Lower leg skin (tissue), 4 donors: Measurements from ENCODE around the gene CLASP2. TPM values are rescaled to one million over a fixed set of nuclear protein-coding genes. Genes with fewer than 3 reads are reported as not detected.

Experiments used
- DNase-seq, 2 donors: peaks; one replicate each; pipeline ENCODE4 v3.0.0-alpha.2; 2019; ENCODE audit warnings: low spot score in 2 of 2
- H3K4me3 ChIP-seq: fragments of 200-600 bp; sonication (generic); 2 replicates; pipeline ENCODE4 v1.5.1; 2017; ENCODE audit warnings: mild to moderate bottlenecking, low read depth; ENCODE audit not compliant: poor library complexity, severe bottlenecking
- POLR2A ChIP-seq, 2 donors: fragments of 450-650 bp; IDR thresholded peaks; one replicate each; pipeline ENCODE4 v1.6.1; 2016 to 2017; ENCODE audit warnings: antibody characterized with exemption in 2 of 2, mild to moderate bottlenecking in 1 of 2, moderate library complexity in 1 of 2
- WGBS, 2 donors: methylation state at CpG; one replicate each; pipeline ENCODE4 v1.1.5; 2018; 5-methylcytosine and 5-hydroxymethylcytosine counted together
- intact Hi-C: fragments of 100-400 bp; cut with DNase I; formaldehyde crosslinking; loops from one replicate; pipeline ENCODE4 v1.15.0; 2023; ENCODE audit warnings: low total_unique reads
- total RNA-seq, 4 donors: library from RNA; depleted of rRNA; stranded (reverse); fragments of >200 nt; gene quantifications; one replicate each; pipeline ENCODE4 v1.1.0, GENCODE V29; 2016
- TF ChIP-seq, protein P1 (sequence below), 3 donors: fragments of 450-650 bp; IDR thresholded peaks; one replicate each; pipeline ENCODE4 v1.5.1; 2016; ENCODE audit warnings: antibody characterized with exemption in 3 of 3, mild to moderate bottlenecking in 3 of 3, moderate library complexity in 2 of 3

Gene CLASP2
- total RNA-seq, 4 donors from 2014 or later: 27.2 to 76.8 (median 49.8) TPM

DNA sequence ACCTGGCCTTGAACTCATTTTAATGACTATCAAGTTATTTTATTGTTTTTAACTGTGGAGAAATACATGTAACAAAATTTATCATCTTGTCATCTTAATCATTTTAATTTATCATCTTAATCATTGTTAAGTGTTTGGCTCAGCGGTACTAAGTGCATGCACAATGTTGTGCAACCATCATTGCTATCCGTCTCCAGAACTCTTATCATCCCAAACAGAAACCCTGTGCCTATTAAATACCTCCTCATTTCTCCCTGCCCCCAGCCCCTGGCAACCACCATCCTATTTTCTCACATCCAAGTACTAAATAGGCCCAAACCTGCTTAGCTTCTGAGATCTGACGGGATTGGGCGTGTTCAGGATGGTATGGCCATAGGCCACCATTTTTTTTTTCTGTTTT, 226.3 kb downstream of the CLASP2 start:
- TF ChIP-seq POLR2A (IDR thresholded peaks at IDR 0.05): no peak
- TF ChIP-seq, protein P1, sequence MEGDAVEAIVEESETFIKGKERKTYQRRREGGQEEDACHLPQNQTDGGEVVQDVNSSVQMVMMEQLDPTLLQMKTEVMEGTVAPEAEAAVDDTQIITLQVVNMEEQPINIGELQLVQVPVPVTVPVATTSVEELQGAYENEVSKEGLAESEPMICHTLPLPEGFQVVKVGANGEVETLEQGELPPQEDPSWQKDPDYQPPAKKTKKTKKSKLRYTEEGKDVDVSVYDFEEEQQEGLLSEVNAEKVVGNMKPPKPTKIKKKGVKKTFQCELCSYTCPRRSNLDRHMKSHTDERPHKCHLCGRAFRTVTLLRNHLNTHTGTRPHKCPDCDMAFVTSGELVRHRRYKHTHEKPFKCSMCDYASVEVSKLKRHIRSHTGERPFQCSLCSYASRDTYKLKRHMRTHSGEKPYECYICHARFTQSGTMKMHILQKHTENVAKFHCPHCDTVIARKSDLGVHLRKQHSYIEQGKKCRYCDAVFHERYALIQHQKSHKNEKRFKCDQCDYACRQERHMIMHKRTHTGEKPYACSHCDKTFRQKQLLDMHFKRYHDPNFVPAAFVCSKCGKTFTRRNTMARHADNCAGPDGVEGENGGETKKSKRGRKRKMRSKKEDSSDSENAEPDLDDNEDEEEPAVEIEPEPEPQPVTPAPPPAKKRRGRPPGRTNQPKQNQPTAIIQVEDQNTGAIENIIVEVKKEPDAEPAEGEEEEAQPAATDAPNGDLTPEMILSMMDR (IDR thresholded peaks at IDR 0.05): no peak
- intact Hi-C loops: no loop called here
- 58 to 64% methylated on average over 4 of the region's 4 CpGs for whole genome bisulfite sequencing, 2 donors

DNA sequence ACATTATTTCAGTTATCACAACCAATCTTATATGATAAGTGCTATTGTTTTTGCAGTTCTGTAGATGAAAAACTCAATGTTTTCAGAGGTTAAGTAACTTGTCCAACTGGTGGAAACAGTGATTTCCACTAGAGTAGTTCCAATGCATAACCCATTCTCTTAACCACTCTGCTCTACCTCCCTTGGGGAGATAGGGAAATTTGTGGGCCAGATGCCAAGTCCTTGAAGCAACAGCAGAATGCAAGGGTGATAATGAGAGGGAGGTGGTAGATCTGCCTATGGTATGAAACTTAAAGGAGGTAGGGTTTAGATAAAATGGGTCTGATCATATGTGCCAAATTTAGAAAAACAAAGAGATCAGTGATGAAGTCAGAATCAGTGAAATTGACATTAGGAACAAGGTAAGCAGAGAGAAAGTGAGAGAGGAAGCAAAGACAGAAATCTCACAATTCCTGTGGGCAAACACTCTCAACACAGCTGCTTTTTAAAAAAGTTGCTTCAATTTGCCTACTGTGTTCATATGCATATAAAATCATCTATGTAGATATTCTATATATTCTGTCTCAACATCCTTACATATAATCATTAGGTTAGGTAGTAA, 227.3 kb downstream of the CLASP2 start:
- no peak for DNase-seq
- intact Hi-C loops: no loop called here
- H3K4me3 ChIP-seq: no peak overlapping the region
- TF ChIP-seq POLR2A (IDR thresholded peaks at IDR 0.05): no peak
- TF ChIP-seq, protein P1 (IDR thresholded peaks at IDR 0.05): no peak

More for the DNA sequence above, 226.3 kb downstream of the CLASP2 start:
- H3K4me3 ChIP-seq: no peak overlapping the region
- no peak for DNase-seq

DNA sequence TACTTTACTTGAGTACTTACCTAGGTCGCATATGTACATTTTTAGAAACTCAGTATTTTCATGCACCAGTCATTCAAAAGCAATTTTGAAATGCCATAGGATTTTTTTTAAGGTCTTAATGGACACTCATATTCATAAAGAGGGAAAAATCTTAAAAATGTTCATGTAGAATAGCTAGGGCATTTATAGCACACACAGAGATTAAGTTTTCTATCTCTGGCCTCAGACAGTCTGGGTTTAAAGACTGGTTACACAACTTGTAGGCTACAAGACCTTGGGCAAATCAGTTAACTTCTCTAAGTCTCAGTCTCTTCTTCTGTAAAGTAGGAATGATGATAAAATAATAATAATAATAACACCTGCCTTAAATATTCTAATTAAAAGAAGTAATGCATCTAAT, 229.4 kb downstream of the CLASP2 start:
- 86 to 95% methylated on average over 1 of the region's 1 CpG for WGBS, 2 donors
- TF ChIP-seq, protein P1 (IDR thresholded peaks at IDR 0.05): no peak
- no peak for TF ChIP-seq POLR2A (IDR thresholded peaks at IDR 0.05)
- H3K4me3 ChIP-seq: no peak overlapping the region
- intact Hi-C loops: no loop called here
- DNase-seq: no peak

DNA sequence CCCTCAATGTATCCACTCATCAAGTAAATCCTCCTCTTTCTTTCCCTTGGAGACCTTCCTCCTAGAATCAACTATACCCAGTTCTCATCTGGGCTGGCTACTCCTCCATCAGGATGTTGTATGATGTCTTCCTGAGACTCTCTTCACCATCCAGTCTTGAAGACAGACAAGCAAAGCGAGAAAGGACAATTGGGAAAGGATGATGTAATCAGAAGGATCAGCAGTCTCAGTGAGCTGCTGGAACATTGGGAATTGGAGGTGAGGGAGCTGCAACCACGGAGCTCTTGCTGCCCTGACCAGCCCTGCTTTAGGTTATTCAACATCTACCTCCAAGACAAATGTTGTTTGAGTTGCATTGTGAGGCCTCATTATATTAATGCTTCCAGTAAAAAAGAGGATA, 229.8 kb downstream of the CLASP2 start:
- TF ChIP-seq, protein P1 (IDR thresholded peaks at IDR 0.05): no peak
- TF ChIP-seq POLR2A (IDR thresholded peaks at IDR 0.05): no peak
- intact Hi-C loops: no loop called here
- DNase-seq: no peak
- 86 to 96% methylated on average over 2 of the region's 2 CpGs for WGBS, 2 donors
- no peak overlapping the region for H3K4me3 ChIP-seq

DNA sequence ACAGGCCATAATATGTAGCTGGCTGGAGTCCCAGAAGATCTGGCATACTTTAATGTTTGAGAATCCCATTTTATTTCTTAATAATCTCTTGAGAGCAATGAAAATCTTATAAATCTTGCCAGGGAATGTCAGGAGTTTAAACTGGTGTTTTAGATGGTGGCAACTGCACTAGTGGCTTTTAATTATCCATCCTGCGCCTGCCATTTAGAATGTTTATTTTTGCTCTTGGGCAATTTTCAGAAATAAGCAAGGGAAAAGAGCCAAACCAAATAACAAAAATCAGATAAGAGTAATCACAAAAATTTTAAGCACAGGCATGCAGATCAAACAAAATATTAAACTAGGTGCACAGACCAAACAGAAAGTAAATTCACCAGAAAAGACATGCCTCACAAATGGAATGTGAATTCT, 235.9 kb downstream of the CLASP2 start:
- no peak for TF ChIP-seq POLR2A (IDR thresholded peaks at IDR 0.05)
- TF ChIP-seq, protein P1 (IDR thresholded peaks at IDR 0.05): no peak
- WGBS, 2 donors: 40 to 49% methylated on average over 1 of the region's 1 CpG
- DNase-seq: no peak
- intact Hi-C loops: no loop called here
- H3K4me3 ChIP-seq: no peak overlapping the region

DNA sequence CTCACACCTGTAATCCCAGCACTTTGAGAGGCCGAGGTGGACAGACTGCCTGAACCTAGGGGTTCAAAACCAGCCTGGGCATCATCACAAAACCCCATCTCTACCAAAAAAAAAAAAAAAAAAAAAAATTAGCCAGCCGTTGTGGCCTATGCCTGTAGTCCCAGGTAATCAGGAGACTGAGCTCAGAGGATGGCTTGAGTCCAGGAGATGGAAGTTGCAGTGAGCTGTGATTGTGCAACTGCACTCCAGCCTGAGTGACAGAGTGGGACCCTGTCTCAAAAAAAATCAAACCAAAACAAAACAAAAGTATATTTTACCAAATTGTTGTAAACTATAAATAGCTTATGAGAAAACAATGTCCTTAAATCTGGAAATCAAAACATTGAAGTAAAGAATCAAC, 243.2 kb downstream of the CLASP2 start:
- TF ChIP-seq, protein P1 (IDR thresholded peaks at IDR 0.05): no peak
- TF ChIP-seq POLR2A (IDR thresholded peaks at IDR 0.05): no peak
- no peak for DNase-seq
- no peak overlapping the region for H3K4me3 ChIP-seq
- intact Hi-C loops: no loop called here
- 82 to 83% methylated on average over 2 of the region's 2 CpGs for WGBS, 2 donors
